C4-2B (cell line): ENCODE measurements around the gene TBL1Y.

Source experiments
- H3K27ac ChIP-seq: fragments of 450-650 bp; 2 replicates; pipeline ENCODE4 v1.5.1; 2017
- ZFX ChIP-seq: fragments of 450-650 bp; IDR thresholded peaks from 2 replicates; pipeline ENCODE4 v1.6.1; 2017
- TF ChIP-seq, protein P1 (sequence below): fragments of 450-650 bp; conservative IDR thresholded peaks from 2 replicates; pipeline ENCODE4 v1.5.1; 2017; ENCODE audit warnings: mild to moderate bottlenecking

Gene TBL1Y

GRCh38 chrY:6972271-6972887 is 61.9 kb downstream of the TBL1Y start:
- no peak overlapping the region for H3K27ac ChIP-seq
- TF ChIP-seq, protein P1, sequence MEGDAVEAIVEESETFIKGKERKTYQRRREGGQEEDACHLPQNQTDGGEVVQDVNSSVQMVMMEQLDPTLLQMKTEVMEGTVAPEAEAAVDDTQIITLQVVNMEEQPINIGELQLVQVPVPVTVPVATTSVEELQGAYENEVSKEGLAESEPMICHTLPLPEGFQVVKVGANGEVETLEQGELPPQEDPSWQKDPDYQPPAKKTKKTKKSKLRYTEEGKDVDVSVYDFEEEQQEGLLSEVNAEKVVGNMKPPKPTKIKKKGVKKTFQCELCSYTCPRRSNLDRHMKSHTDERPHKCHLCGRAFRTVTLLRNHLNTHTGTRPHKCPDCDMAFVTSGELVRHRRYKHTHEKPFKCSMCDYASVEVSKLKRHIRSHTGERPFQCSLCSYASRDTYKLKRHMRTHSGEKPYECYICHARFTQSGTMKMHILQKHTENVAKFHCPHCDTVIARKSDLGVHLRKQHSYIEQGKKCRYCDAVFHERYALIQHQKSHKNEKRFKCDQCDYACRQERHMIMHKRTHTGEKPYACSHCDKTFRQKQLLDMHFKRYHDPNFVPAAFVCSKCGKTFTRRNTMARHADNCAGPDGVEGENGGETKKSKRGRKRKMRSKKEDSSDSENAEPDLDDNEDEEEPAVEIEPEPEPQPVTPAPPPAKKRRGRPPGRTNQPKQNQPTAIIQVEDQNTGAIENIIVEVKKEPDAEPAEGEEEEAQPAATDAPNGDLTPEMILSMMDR, result no peak
- TF ChIP-seq ZFX, result no peak

DNA sequence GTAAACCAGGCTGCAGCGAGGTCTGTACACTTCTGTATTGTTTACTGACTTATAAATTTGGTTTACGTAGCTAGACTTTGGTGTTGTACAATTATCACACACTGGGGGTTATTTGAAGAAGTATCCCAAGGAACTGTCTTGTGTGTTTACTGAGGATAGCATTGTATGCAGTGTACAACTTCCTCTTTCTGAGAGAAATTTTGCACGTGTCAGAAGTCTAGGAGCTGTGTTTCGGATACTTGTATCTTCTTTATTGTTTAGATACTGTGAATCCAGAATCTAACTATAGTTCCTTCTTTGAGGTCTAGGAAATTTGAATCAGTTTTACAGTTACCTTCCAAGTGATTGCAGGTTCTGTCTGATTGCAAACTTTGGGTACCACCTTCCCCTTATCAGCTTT is 64.5 kb downstream of the TBL1Y start:
- TF ChIP-seq ZFX, result no peak
- TF ChIP-seq, protein P1, result no peak
- H3K27ac ChIP-seq, result no peak overlapping the region

DNA sequence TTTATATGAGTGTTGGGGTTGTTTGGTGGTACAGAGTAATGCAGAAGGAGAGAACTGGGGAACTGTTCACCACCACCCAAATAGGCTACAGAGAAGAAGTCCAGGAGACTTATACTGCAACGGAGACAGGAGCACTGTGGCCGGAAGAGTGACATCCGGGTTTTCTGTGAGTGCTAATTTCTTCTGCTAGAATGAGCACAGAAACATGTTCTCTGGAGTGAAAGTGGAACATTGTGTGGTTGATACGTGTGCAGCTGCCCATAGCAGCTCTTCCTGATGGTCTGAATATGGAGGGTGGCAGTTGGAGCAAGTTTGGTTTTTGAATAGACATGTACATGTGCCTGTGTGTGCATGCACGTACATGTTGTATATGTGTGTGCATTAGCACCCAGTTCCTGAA is 67.3 kb downstream of the TBL1Y start:
- H3K27ac ChIP-seq, result no peak overlapping the region
- no peak for TF ChIP-seq ZFX
- TF ChIP-seq, protein P1, result no peak

DNA sequence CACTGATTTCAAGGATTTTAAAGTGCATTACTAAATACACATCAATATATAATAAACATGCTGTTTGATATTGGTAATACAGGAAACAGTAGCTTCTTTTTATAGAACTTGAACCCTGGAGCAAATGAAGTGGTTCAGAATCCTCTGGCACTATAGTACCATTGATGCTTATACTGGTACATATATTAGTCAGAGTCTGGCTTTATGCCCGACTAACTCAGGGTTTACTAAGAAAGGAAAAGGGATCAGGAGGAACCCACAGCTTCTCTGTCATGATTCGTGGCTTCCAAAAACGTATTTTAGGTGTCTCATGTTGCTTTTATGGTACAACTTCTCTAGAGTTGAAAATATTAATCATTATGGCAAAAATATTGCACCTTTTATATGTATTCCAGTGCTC is 72.7 kb downstream of the TBL1Y start:
- H3K27ac ChIP-seq, result no peak overlapping the region
- TF ChIP-seq, protein P1, result no peak
- TF ChIP-seq ZFX, result no peak

DNA sequence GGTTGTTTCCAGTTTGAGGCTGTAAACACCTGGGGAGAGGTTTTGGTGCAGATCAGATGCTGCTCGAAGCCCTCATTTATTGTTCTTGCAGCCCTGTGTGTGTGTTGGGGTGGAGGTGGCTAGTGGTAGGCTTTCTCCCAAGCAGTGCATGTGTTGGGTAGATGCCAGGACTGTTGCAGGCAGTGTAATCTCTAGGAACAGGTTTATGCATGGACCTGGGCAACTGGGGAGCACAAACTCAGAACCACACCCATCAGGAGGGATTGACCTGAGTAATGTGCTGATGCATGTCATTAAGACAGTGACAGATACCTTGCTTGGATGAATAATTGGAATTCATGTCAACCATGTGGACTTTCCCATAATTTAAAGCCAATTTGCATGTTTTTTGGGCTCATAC is 77.3 kb downstream of the TBL1Y start:
- no peak for TF ChIP-seq ZFX
- TF ChIP-seq, protein P1, result no peak
- H3K27ac ChIP-seq, result no peak overlapping the region

DNA sequence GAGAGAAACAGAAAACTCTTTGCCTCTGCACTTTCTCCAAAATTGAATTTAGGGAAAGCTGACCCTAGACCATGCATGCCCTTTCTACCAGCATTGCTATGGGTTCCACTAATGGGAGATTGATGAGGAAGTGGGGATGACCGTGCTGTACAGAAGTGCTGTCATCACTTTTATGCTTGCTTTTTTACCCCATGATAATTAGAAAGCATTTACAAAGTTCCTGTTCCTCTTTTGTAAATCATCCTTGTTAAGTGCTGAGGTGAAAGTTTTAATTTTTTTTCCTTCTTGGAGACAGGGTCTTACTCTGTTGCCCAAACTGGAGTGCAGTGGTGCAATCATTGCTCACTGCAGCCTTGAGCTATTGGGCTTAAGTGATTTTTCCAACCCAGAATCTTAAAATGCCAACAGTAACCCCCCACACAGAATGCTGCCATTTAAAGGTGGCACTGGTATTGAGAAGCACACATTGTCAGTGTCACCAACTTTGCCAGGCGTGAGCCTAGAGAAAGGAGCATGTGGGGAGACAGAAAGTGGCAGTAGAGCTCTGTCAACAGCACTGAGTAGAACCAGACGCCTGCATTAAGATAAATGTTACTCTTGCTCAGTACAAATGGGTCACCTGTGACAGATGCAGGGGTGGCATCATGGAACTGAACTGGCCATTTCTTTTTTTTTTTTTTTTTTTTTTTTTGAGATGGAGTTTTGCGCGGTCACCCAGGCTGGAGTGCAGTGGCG is 79.6 kb downstream of the TBL1Y start:
- no peak overlapping the region for H3K27ac ChIP-seq
- no peak for TF ChIP-seq ZFX
- TF ChIP-seq, protein P1, result no peak

DNA sequence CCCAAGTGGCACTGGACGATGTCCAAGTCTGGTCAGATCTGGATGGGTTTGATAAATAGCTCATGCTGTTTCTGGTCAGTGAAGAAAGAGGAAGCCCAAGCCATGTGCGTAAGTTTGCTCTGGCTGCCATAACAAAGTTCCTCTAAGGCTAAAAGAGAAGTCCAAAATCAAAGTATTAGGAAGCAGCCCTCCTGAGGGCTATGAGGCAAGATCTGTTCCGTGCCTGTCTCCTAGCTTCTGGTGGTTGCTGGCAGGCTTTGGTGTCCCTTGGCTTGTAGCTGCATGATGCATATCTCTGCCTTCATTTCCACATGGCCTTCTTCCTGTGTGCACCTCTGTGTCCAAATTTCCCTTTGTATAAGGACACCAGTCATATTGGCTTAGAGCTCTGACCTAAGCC is 81.5 kb downstream of the TBL1Y start:
- TF ChIP-seq, protein P1, result no peak
- no peak for TF ChIP-seq ZFX
- H3K27ac ChIP-seq, result no peak overlapping the region
